ENCODE data around the gene TMEM54. TPM values are rescaled to one million over a fixed set of nuclear protein-coding genes. Genes with fewer than 3 reads are reported as not detected.
A peak's percentile ranks its signal among the peaks of the same experiment; 100 is the strongest.

TMEM54 gene
- total and polyA plus RNA-seq, 2 experiments from 2014 or later: 11.2 to 11.7 TPM

DNA sequence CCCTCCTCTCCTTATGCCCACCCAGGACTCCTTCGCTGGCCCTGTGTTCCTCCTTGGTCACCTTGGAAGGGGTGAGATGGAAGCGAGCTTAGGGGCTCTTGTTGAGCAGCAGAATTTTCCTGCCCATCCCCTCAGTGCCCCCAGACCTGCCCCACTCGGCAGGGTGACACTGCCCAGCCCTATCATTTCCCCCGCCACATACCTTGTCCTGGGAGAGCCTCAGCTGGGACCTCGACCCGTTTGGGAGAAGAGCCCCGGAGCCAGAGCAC lies 29.1 kb downstream of the TMEM54 start:
- ATAC-seq (no peak), DNase-seq (ENCODE audit: low spot score) (no peak)
- Histone ChIP-seq H3K36me3 (ENCODE audit: insufficient read depth) (no peaks in the 10 kb centered on the region), H3F3A (replicated peaks; ENCODE audit: low read depth) (peaks cover 9% of the 10 kb centered on the region; the same call in 1 of the 2 replicates), H3K27me3 (ENCODE audit: insufficient read depth) (peaks cover 38% of the 10 kb centered on the region), H3K4me1 (ENCODE audit: insufficient read depth) (peaks cover 33% of the 10 kb centered on the region), H3K79me2 (replicated peaks; ENCODE audit: insufficient read depth) (no peaks in the 10 kb centered on the region), H3K4me3 (peak overlapping the region; percentile 61; the same call in 1 of the 2 replicates), H2AFZ (no peak overlapping the region), H3K4me2 (peak overlapping the region; percentile 88), H3K9me2 (ENCODE audit: insufficient read depth) (no peaks in the 10 kb centered on the region), H3K27ac (ENCODE audit: low read depth) (no peak overlapping the region), H4K20me1 (replicated peaks; ENCODE audit: insufficient read depth) (no peaks in the 10 kb centered on the region)
- no peaks in the 10 kb centered on the region; the same call in 2 of the 3 replicates for H3K36me3 Mint-ChIP-seq (ENCODE audit: low read depth)
- no peak overlapping the region for H3K27ac Mint-ChIP-seq
- peak overlapping the region; percentile 70; the same call in 1 of the 3 replicates for H3K4me3 Mint-ChIP-seq
- peaks cover 34% of the 10 kb centered on the region for H3K27me3 Mint-ChIP-seq (ENCODE audit: insufficient read depth, low read depth, poor library complexity)
- H3K4me1 Mint-ChIP-seq: peaks cover 43% of the 10 kb centered on the region
- TF ChIP-seq ZNF114 (CRISPR knock-in tag; IDR thresholded peaks at IDR 0.05): no peak
- TF ChIP-seq, protein P1, sequence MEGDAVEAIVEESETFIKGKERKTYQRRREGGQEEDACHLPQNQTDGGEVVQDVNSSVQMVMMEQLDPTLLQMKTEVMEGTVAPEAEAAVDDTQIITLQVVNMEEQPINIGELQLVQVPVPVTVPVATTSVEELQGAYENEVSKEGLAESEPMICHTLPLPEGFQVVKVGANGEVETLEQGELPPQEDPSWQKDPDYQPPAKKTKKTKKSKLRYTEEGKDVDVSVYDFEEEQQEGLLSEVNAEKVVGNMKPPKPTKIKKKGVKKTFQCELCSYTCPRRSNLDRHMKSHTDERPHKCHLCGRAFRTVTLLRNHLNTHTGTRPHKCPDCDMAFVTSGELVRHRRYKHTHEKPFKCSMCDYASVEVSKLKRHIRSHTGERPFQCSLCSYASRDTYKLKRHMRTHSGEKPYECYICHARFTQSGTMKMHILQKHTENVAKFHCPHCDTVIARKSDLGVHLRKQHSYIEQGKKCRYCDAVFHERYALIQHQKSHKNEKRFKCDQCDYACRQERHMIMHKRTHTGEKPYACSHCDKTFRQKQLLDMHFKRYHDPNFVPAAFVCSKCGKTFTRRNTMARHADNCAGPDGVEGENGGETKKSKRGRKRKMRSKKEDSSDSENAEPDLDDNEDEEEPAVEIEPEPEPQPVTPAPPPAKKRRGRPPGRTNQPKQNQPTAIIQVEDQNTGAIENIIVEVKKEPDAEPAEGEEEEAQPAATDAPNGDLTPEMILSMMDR (conservative IDR thresholded peaks at IDR 0.05; ENCODE audit: low read depth in 2 of 2): no peak
- TF ChIP-seq CREB1 (CRISPR knock-in tag; IDR thresholded peaks at IDR 0.05; ENCODE audit: low read depth): no peak
- TF ChIP-seq, protein P2, sequence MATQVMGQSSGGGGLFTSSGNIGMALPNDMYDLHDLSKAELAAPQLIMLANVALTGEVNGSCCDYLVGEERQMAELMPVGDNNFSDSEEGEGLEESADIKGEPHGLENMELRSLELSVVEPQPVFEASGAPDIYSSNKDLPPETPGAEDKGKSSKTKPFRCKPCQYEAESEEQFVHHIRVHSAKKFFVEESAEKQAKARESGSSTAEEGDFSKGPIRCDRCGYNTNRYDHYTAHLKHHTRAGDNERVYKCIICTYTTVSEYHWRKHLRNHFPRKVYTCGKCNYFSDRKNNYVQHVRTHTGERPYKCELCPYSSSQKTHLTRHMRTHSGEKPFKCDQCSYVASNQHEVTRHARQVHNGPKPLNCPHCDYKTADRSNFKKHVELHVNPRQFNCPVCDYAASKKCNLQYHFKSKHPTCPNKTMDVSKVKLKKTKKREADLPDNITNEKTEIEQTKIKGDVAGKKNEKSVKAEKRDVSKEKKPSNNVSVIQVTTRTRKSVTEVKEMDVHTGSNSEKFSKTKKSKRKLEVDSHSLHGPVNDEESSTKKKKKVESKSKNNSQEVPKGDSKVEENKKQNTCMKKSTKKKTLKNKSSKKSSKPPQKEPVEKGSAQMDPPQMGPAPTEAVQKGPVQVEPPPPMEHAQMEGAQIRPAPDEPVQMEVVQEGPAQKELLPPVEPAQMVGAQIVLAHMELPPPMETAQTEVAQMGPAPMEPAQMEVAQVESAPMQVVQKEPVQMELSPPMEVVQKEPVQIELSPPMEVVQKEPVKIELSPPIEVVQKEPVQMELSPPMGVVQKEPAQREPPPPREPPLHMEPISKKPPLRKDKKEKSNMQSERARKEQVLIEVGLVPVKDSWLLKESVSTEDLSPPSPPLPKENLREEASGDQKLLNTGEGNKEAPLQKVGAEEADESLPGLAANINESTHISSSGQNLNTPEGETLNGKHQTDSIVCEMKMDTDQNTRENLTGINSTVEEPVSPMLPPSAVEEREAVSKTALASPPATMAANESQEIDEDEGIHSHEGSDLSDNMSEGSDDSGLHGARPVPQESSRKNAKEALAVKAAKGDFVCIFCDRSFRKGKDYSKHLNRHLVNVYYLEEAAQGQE (IDR thresholded peaks at IDR 0.05; ENCODE audit: unreplicated experiment): no peak
- no peak for TF ChIP-seq NANOG (IDR thresholded peaks at IDR 0.05; ENCODE audit: borderline replicate concordance)
- no peak for TF ChIP-seq EZH2phosphoT487 (IDR thresholded peaks at IDR 0.05; ENCODE audit: unreplicated experiment)
- no peak for TF ChIP-seq JUNB (IDR thresholded peaks at IDR 0.05; ENCODE audit: unreplicated experiment)
- TF ChIP-seq POLR2AphosphoS5 (IDR thresholded peaks at IDR 0.05; ENCODE audit: low read depth): no peak
- TF ChIP-seq, protein P3, sequence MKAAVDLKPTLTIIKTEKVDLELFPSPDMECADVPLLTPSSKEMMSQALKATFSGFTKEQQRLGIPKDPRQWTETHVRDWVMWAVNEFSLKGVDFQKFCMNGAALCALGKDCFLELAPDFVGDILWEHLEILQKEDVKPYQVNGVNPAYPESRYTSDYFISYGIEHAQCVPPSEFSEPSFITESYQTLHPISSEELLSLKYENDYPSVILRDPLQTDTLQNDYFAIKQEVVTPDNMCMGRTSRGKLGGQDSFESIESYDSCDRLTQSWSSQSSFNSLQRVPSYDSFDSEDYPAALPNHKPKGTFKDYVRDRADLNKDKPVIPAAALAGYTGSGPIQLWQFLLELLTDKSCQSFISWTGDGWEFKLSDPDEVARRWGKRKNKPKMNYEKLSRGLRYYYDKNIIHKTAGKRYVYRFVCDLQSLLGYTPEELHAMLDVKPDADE (IDR thresholded peaks at IDR 0.05): no peak
- TF ChIP-seq, protein P4, sequence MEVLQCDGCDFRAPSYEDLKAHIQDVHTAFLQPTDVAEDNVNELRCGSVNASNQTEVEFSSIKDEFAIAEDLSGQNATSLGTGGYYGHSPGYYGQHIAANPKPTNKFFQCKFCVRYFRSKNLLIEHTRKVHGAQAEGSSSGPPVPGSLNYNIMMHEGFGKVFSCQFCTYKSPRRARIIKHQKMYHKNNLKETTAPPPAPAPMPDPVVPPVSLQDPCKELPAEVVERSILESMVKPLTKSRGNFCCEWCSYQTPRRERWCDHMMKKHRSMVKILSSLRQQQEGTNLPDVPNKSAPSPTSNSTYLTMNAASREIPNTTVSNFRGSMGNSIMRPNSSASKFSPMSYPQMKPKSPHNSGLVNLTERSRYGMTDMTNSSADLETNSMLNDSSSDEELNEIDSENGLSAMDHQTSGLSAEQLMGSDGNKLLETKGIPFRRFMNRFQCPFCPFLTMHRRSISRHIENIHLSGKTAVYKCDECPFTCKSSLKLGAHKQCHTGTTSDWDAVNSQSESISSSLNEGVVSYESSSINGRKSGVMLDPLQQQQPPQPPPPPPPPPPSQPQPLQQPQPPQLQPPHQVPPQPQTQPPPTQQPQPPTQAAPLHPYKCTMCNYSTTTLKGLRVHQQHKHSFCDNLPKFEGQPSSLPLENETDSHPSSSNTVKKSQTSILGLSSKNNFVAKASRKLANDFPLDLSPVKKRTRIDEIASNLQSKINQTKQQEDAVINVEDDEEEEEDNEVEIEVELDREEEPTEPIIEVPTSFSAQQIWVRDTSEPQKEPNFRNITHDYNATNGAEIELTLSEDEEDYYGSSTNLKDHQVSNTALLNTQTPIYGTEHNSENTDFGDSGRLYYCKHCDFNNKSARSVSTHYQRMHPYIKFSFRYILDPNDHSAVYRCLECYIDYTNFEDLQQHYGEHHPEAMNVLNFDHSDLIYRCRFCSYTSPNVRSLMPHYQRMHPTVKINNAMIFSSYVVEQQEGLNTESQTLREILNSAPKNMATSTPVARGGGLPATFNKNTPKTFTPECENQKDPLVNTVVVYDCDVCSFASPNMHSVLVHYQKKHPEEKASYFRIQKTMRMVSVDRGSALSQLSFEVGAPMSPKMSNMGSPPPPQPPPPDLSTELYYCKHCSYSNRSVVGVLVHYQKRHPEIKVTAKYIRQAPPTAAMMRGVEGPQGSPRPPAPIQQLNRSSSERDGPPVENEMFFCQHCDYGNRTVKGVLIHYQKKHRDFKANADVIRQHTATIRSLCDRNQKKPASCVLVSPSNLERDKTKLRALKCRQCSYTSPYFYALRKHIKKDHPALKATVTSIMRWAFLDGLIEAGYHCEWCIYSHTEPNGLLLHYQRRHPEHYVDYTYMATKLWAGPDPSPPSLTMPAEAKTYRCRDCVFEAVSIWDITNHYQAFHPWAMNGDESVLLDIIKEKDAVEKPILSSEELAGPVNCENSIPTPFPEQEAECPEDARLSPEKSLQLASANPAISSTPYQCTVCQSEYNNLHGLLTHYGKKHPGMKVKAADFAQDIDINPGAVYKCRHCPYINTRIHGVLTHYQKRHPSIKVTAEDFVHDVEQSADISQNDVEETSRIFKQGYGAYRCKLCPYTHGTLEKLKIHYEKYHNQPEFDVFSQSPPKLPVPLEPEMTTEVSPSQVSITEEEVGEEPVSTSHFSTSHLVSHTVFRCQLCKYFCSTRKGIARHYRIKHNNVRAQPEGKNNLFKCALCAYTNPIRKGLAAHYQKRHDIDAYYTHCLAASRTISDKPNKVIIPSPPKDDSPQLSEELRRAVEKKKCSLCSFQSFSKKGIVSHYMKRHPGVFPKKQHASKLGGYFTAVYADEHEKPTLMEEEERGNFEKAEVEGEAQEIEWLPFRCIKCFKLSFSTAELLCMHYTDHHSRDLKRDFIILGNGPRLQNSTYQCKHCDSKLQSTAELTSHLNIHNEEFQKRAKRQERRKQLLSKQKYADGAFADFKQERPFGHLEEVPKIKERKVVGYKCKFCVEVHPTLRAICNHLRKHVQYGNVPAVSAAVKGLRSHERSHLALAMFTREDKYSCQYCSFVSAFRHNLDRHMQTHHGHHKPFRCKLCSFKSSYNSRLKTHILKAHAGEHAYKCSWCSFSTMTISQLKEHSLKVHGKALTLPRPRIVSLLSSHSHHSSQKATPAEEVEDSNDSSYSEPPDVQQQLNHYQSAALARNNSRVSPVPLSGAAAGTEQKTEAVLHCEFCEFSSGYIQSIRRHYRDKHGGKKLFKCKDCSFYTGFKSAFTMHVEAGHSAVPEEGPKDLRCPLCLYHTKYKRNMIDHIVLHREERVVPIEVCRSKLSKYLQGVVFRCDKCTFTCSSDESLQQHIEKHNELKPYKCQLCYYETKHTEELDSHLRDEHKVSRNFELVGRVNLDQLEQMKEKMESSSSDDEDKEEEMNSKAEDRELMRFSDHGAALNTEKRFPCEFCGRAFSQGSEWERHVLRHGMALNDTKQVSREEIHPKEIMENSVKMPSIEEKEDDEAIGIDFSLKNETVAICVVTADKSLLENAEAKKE (CRISPR knock-in tag; IDR thresholded peaks at IDR 0.05): no peak
- TF ChIP-seq ZNF331 (CRISPR knock-in tag; IDR thresholded peaks at IDR 0.05; ENCODE audit: low read depth): no peak
- no peak for TF ChIP-seq STAT1 (IDR thresholded peaks at IDR 0.05; ENCODE audit: unreplicated experiment)
- TF ChIP-seq EZH2 (IDR thresholded peaks at IDR 0.05; ENCODE audit: low read depth, unreplicated experiment): no peak
- H3K9me3 Mint-ChIP-seq: no peaks in the 10 kb centered on the region; the same call in 2 of the 3 replicates
